Dendritic cell treated with granulocyte-macrophage colony-stimulating factor and Interleukin-4, amounts not matched to agents 40 ng/mL and 50 ng/mL, for 4 days (primary cell): ENCODE measurements around the gene SCYGR3.

Source experiments
- H3K27ac Mint-ChIP-seq: one replicate; pipeline ENCODE4 v1.8.0; 2022; ENCODE audit warnings: mild to moderate bottlenecking, mixed read lengths
- H3K27me3 Mint-ChIP-seq: one replicate; pipeline ENCODE4 v1.8.0; 2022; ENCODE audit warnings: mild to moderate bottlenecking, mixed read lengths
- H3K36me3 Mint-ChIP-seq: one replicate; pipeline ENCODE4 v1.8.0; 2022; ENCODE audit warnings: low read depth, mixed read lengths
- H3K4me1 Mint-ChIP-seq: one replicate; pipeline ENCODE4 v1.8.0; 2022; ENCODE audit warnings: low read depth, mixed read lengths
- H3K4me3 Mint-ChIP-seq: one replicate; pipeline ENCODE4 v1.8.0; 2022; ENCODE audit warnings: mild to moderate bottlenecking, moderate library complexity, mixed read lengths
- H3K9me3 Mint-ChIP-seq: one replicate; pipeline ENCODE4 v1.8.0; 2022; ENCODE audit warnings: mixed read lengths
- intact Hi-C: fragments of 100-400 bp; cut with micrococcal nuclease; formaldehyde crosslinking; loops from one replicate; pipeline ENCODE4 v1.15.0; 2022

SCYGR3 gene

GRCh38 chr2:227626580-227627151 lies 12.0 kb upstream of the SCYGR3 start:
- Mint-ChIP-seq H3K4me1 (peaks cover 6% of the 10 kb centered on the region), H3K36me3 (no peaks in the 10 kb centered on the region), H3K9me3 (no peaks in the 10 kb centered on the region), H3K27ac (no peak overlapping the region), H3K27me3 (peaks cover 21% of the 10 kb centered on the region), H3K4me3 (no peak overlapping the region)
- intact Hi-C loops = no loop called here

- H3K27ac Mint-ChIP-seq = no peak overlapping the region
- H3K9me3 Mint-ChIP-seq = no peaks in the 10 kb centered on the region
These were observed 10.8 kb upstream of the SCYGR3 start for GRCh38 chr2:227625420-227625819.

GRCh38 chr2:227623226-227623625 lies 8.6 kb upstream of the SCYGR3 start:
- Mint-ChIP-seq H3K4me3 (no peak overlapping the region), H3K27me3 (peaks cover 13% of the 10 kb centered on the region), H3K27ac (no peak overlapping the region), H3K4me1 (peaks cover 6% of the 10 kb centered on the region), H3K36me3 (no peaks in the 10 kb centered on the region), H3K9me3 (no peaks in the 10 kb centered on the region)
- intact Hi-C loops = no loop called here

More at GRCh38 chr2:227625420-227625819, 10.8 kb upstream of the SCYGR3 start:
- Mint-ChIP-seq H3K4me1 (peaks cover 6% of the 10 kb centered on the region), H3K4me3 (no peak overlapping the region), H3K27me3 (peaks cover 16% of the 10 kb centered on the region), H3K36me3 (no peaks in the 10 kb centered on the region)
- intact Hi-C loops = no loop called here

GRCh38 chr2:227617316-227618230 lies 2.9 kb upstream of the SCYGR3 start, which contains the start of gene SCYGR4:
Gene SCYGR4, plus strand, starts transcription at chr2:227617498. Its CDS starts 0 bp downstream, at chr2:227617498.
- H3K4me1 Mint-ChIP-seq = no peaks in the 10 kb centered on the region
- intact Hi-C loops = no loop called here
- no peaks in the 10 kb centered on the region for H3K9me3 Mint-ChIP-seq
- H3K36me3 Mint-ChIP-seq = no peaks in the 10 kb centered on the region
- no peak within 1 kb of the TSS for H3K27ac Mint-ChIP-seq
- peaks cover 31% of the 10 kb centered on the region for H3K27me3 Mint-ChIP-seq
- H3K4me3 Mint-ChIP-seq = no peak within 1 kb of the TSS

GRCh38 chr2:227616631-227617030 lies 2.0 kb upstream of the SCYGR3 start:
- Mint-ChIP-seq H3K27ac (no peak overlapping the region), H3K4me1 (no peaks in the 10 kb centered on the region), H3K9me3 (no peaks in the 10 kb centered on the region), H3K4me3 (no peak overlapping the region), H3K27me3 (peaks cover 36% of the 10 kb centered on the region), H3K36me3 (no peaks in the 10 kb centered on the region)
- intact Hi-C loops = no loop called here

- intact Hi-C loops = no loop called here
- H3K9me3 Mint-ChIP-seq = no peaks in the 10 kb centered on the region
- peaks cover 39% of the 10 kb centered on the region for H3K27me3 Mint-ChIP-seq
- H3K4me1 Mint-ChIP-seq = no peaks in the 10 kb centered on the region
- no peak overlapping the region for H3K27ac Mint-ChIP-seq
- no peaks in the 10 kb centered on the region for H3K36me3 Mint-ChIP-seq
- H3K4me3 Mint-ChIP-seq = no peak overlapping the region
These were observed 1.3 kb upstream of the SCYGR3 start for GRCh38 chr2:227615906-227616305.

GRCh38 chr2:227615181-227615580 lies 541 bp upstream of the SCYGR3 start:
- Mint-ChIP-seq H3K27ac (no peak overlapping the region), H3K4me3 (no peak overlapping the region), H3K9me3 (no peaks in the 10 kb centered on the region), H3K27me3 (peaks cover 45% of the 10 kb centered on the region), H3K36me3 (no peaks in the 10 kb centered on the region), H3K4me1 (no peaks in the 10 kb centered on the region)
- intact Hi-C loops = no loop called here

- Mint-ChIP-seq H3K4me3 (no peak overlapping the region), H3K27ac (no peak overlapping the region), H3K36me3 (no peaks in the 10 kb centered on the region), H3K4me1 (peaks cover under 1% of the 10 kb centered on the region), H3K27me3 (peaks cover 53% of the 10 kb centered on the region), H3K9me3 (no peaks in the 10 kb centered on the region)
- intact Hi-C loops = no loop called here
These were observed 394 bp downstream of the SCYGR3 start for GRCh38 chr2:227614246-227614645.

- H3K27me3 Mint-ChIP-seq = peaks cover 59% of the 10 kb centered on the region
- no peak overlapping the region for H3K4me3 Mint-ChIP-seq
- H3K27ac Mint-ChIP-seq = no peak overlapping the region
- H3K4me1 Mint-ChIP-seq = peaks cover 11% of the 10 kb centered on the region
- H3K9me3 Mint-ChIP-seq = no peaks in the 10 kb centered on the region
- no peaks in the 10 kb centered on the region for H3K36me3 Mint-ChIP-seq
- intact Hi-C loops = no loop called here
These were observed 1.4 kb downstream of the SCYGR3 start for GRCh38 chr2:227613272-227613660.

GRCh38 chr2:227612546-227613271 lies 1.9 kb downstream of the SCYGR3 start:
- H3K9me3 Mint-ChIP-seq = no peaks in the 10 kb centered on the region
- H3K27me3 Mint-ChIP-seq = peaks cover 54% of the 10 kb centered on the region
- H3K36me3 Mint-ChIP-seq = no peaks in the 10 kb centered on the region
- intact Hi-C loops = no loop called here
- peaks cover 16% of the 10 kb centered on the region for H3K4me1 Mint-ChIP-seq
- H3K27ac Mint-ChIP-seq = no peak overlapping the region
- H3K4me3 Mint-ChIP-seq = no peak overlapping the region

- intact Hi-C loops = no loop called here
- Mint-ChIP-seq H3K27me3 (peaks cover 66% of the 10 kb centered on the region), H3K36me3 (no peaks in the 10 kb centered on the region), H3K9me3 (no peaks in the 10 kb centered on the region), H3K27ac (no peak overlapping the region), H3K4me3 (no peak overlapping the region), H3K4me1 (peaks cover 19% of the 10 kb centered on the region)
These were observed 4.5 kb downstream of the SCYGR3 start for GRCh38 chr2:227610123-227610522.

GRCh38 chr2:227608561-227609338 lies 5.9 kb downstream of the SCYGR3 start:
- no peaks in the 10 kb centered on the region for H3K9me3 Mint-ChIP-seq
- H3K36me3 Mint-ChIP-seq = no peaks in the 10 kb centered on the region
- H3K27me3 Mint-ChIP-seq = peaks cover 71% of the 10 kb centered on the region
- peaks cover 19% of the 10 kb centered on the region for H3K4me1 Mint-ChIP-seq
- intact Hi-C loops = no loop called here
- no peak overlapping the region for H3K4me3 Mint-ChIP-seq
- no peak overlapping the region for H3K27ac Mint-ChIP-seq

GRCh38 chr2:227607941-227608340 lies 6.7 kb downstream of the SCYGR3 start:
- Mint-ChIP-seq H3K27ac (no peak overlapping the region), H3K9me3 (no peaks in the 10 kb centered on the region), H3K27me3 (peaks cover 70% of the 10 kb centered on the region), H3K4me3 (no peak overlapping the region), H3K36me3 (no peaks in the 10 kb centered on the region), H3K4me1 (peaks cover 19% of the 10 kb centered on the region)
- intact Hi-C loops = no loop called here
